ENCODE measurements around the gene HTR2A. TPM values are rescaled to one million over a fixed set of nuclear protein-coding genes. Genes with fewer than 3 reads are reported as not detected.

HTR2A gene
- total RNA-seq, 1 donor from 2014 or later: not detected

DNA sequence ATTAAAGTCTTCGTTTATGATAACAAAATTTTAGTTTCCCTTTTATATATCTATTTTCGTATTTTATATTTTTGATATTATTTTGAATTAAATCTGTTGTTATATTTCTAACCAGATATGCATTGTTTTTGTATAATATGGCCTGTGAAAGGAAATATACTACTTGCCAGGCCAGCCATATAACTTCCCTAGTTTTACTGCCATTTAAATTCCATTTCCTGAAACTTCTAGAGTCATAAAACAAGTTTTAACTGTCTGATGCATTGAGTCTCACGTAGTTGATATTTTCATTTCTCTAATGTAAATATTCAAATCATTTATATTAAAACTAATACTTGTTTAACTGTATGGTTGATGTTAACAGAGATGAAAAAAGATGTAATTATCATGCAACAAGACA is 113.3 kb downstream of the HTR2A start:
- H3K36me3 Mint-ChIP-seq (ENCODE audit: unreplicated experiment): peaks cover 51% of the 10 kb centered on the region
- H3K27me3 Mint-ChIP-seq (ENCODE audit: unreplicated experiment): no peaks in the 10 kb centered on the region
- no peak overlapping the region for H3K27ac Mint-ChIP-seq (ENCODE audit: unreplicated experiment)
- DNase-seq (ENCODE audit: extremely low spot score, unreplicated experiment): no peak
- peaks cover 3% of the 10 kb centered on the region for H3K4me1 Mint-ChIP-seq (ENCODE audit: unreplicated experiment)
- TF ChIP-seq, protein P1, sequence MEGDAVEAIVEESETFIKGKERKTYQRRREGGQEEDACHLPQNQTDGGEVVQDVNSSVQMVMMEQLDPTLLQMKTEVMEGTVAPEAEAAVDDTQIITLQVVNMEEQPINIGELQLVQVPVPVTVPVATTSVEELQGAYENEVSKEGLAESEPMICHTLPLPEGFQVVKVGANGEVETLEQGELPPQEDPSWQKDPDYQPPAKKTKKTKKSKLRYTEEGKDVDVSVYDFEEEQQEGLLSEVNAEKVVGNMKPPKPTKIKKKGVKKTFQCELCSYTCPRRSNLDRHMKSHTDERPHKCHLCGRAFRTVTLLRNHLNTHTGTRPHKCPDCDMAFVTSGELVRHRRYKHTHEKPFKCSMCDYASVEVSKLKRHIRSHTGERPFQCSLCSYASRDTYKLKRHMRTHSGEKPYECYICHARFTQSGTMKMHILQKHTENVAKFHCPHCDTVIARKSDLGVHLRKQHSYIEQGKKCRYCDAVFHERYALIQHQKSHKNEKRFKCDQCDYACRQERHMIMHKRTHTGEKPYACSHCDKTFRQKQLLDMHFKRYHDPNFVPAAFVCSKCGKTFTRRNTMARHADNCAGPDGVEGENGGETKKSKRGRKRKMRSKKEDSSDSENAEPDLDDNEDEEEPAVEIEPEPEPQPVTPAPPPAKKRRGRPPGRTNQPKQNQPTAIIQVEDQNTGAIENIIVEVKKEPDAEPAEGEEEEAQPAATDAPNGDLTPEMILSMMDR (IDR thresholded peaks at IDR 0.05): no peak
- H3K4me3 Mint-ChIP-seq (ENCODE audit: unreplicated experiment): no peak overlapping the region
- H3K9me3 Mint-ChIP-seq (ENCODE audit: unreplicated experiment): no peaks in the 10 kb centered on the region

DNA sequence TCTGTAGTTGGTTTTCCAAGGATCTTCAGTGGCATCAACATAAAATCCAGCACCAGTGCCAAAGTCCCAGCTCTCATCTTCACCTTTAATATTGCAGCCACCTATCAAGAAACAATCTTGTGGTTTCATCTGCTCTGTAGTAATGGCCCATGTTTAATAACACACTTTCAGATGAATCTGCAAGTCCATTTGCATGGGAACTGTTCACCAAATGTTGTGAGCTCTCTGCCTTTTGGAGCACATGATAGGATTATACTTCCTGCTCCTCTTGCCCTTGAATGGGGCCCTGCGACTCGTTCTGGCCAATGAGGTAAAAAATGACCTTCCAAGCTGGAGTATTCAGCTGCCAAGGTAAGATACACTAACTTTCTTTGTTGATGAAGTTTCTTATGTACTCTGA is 114.2 kb downstream of the HTR2A start:
- TF ChIP-seq, protein P1 (IDR thresholded peaks at IDR 0.05): no peak
- no peak for DNase-seq (ENCODE audit: extremely low spot score, unreplicated experiment)
- Mint-ChIP-seq H3K36me3 (ENCODE audit: unreplicated experiment) (peaks cover 52% of the 10 kb centered on the region), H3K27ac (ENCODE audit: unreplicated experiment) (no peak overlapping the region), H3K4me1 (ENCODE audit: unreplicated experiment) (peaks cover 3% of the 10 kb centered on the region), H3K27me3 (ENCODE audit: unreplicated experiment) (no peaks in the 10 kb centered on the region), H3K9me3 (ENCODE audit: unreplicated experiment) (no peaks in the 10 kb centered on the region), H3K4me3 (ENCODE audit: unreplicated experiment) (no peak overlapping the region)

DNA sequence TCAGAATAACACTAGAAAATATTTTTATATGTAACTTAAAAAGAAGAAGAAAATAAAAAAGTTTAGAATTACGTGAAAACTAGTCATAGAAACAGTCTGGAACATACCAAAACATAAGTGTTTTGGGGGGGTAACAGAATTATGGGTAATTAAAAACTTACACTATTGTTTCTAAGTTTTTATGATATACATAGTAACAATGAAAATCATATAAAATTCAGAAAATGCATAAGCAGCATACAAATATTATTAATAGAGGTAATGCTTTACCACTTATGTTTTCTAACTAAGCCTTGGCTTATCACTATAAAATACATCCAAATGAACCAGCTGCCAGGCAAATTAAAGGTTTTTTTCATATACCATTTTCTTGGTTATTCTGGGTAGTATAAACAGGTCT is 114.8 kb downstream of the HTR2A start:
- H3K4me1 Mint-ChIP-seq (ENCODE audit: unreplicated experiment): peaks cover 3% of the 10 kb centered on the region
- H3K27ac Mint-ChIP-seq (ENCODE audit: unreplicated experiment): no peak overlapping the region
- DNase-seq (ENCODE audit: extremely low spot score, unreplicated experiment): no peak
- no peaks in the 10 kb centered on the region for H3K9me3 Mint-ChIP-seq (ENCODE audit: unreplicated experiment)
- H3K27me3 Mint-ChIP-seq (ENCODE audit: unreplicated experiment): no peaks in the 10 kb centered on the region
- H3K4me3 Mint-ChIP-seq (ENCODE audit: unreplicated experiment): no peak overlapping the region
- TF ChIP-seq, protein P1 (IDR thresholded peaks at IDR 0.05): no peak
- peaks cover 56% of the 10 kb centered on the region for H3K36me3 Mint-ChIP-seq (ENCODE audit: unreplicated experiment)

Other genes with a start within 250 kb of the HTR2A start
- gene ESD, start 99.9 kb downstream of the HTR2A start, total RNA-seq: 98.5 and 98.6 TPM in 2 replicates